Subcutaneous adipose tissue (tissue), 4 donors: ENCODE results near the gene RUNX2. TPM values are rescaled to one million over a fixed set of nuclear protein-coding genes. Genes with fewer than 3 reads are reported as not detected.

Source experiments
- total RNA-seq, 4 donors: library from RNA; depleted of rRNA; stranded (reverse); fragments of >200 nt; gene quantifications; one replicate each; pipeline ENCODE4 v1.1.0, GENCODE V29; 2016
- TF ChIP-seq, protein P1 (sequence below): fragments of 450-650 bp; IDR thresholded peaks from one replicate; pipeline ENCODE4 v1.5.1; 2016; ENCODE audit warnings: low read depth, mild to moderate bottlenecking, control low read depth, antibody characterized with exemption, moderate library complexity

Gene RUNX2
- total RNA-seq, 4 donors from 2014 or later, result 1.3 to 4.6 (median 2.6) TPM

DNA sequence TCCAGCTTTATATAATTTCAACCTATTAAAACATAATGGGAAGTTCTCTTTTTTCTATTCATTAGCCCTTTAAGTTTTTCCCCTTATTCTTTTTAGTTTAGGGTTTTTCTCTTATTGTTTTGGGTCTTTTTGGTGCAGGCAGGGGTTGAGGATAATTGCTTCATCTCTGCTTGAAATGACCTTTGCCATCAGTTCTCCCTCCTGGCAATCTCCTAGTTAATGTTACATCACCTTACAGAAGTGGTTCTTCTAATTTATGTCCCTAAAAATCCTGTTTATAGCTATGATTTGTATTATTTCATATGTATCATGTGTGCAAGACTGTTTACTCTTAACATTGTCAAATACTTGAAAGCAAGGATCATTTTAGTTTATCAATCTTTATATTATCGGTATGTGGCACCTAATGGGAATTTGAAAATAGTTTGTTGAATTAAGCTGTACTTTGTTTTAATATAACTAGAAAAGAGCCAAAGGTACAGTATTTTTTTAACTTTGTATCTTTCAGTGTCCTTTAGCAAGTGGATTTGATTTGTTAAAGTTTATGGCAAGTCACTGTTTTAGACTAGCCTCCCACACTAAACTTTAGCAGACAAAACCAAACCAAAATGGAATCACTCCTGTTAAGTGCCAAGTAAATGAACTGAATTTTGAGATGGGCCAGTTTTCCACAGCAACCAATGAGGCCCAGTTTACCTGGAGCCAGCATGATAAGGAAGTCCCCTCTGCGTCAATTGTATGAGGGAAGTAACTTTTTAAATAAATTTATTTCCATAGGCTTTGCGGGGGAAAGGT, 26.6 kb upstream of the RUNX2 start:
- TF ChIP-seq, protein P1, sequence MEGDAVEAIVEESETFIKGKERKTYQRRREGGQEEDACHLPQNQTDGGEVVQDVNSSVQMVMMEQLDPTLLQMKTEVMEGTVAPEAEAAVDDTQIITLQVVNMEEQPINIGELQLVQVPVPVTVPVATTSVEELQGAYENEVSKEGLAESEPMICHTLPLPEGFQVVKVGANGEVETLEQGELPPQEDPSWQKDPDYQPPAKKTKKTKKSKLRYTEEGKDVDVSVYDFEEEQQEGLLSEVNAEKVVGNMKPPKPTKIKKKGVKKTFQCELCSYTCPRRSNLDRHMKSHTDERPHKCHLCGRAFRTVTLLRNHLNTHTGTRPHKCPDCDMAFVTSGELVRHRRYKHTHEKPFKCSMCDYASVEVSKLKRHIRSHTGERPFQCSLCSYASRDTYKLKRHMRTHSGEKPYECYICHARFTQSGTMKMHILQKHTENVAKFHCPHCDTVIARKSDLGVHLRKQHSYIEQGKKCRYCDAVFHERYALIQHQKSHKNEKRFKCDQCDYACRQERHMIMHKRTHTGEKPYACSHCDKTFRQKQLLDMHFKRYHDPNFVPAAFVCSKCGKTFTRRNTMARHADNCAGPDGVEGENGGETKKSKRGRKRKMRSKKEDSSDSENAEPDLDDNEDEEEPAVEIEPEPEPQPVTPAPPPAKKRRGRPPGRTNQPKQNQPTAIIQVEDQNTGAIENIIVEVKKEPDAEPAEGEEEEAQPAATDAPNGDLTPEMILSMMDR, result no peak

DNA sequence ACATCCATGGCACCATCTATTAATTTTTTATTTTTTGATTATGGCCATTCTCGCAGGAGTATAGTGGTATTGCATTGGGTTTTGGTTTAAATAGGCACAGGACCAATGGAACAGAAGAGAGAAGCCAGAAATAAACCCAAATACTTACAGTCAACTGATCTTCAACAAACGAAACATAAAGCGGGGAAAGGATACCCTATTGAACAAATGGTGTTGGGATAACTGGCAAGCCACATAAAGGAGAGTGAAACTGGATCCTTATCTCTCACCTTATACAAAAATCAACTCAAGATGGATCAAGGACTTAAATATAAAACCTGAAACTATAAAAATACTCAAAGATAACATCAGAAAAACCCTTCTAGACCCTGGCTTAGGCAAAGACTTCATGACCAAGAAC, 25.3 kb upstream of the RUNX2 start:
- TF ChIP-seq, protein P1, result no peak

DNA sequence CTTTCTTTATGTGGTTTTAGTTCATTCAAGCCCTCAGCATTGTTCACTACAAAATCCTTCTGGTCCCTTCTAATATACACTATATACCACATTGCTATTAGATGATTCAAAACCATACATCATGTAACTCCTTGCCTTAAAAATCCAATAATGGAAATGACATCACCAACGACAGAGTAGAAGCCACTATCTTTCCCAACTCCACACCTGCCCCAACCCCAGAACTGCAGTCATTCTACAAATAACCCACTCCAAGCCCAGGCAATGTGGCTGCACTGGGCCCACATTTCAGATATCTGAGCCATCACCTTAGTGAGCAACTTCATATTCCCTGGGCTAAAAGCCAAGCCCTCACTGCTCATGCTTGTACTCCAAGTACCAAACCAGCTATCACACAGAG, 22.6 kb upstream of the RUNX2 start:
- TF ChIP-seq, protein P1, result no peak

DNA sequence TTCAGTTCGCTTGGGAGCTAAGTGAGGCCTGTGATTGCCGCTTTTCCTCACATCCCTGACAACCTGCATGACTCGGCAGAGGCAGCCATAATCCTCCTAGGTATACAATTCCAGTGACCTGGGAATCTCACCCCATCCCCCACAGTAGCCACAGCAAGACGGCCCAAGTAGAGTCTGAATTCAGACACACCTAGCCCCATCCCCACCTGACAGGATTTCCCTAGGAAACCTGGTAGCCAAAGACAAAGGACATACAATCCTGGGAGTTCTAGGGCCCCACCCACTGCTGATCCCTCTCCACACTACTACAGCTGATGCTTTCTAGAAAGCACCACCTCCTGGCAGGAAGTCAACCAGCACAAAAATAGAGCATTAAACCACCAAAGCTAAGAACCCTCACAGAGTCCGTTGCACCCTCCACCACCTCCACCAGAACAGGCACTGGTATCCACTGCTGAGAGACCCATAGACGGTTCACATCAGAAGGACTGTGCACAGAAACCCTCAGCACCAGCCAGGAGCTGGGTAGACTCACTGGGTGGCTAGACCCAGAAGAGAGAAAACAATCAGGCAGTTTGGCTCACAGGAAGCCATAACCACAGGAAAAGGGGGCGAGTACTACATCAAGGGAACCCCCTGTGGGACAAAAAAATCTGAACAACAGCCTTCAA, 17.9 kb upstream of the RUNX2 start:
- TF ChIP-seq, protein P1, result no peak

DNA sequence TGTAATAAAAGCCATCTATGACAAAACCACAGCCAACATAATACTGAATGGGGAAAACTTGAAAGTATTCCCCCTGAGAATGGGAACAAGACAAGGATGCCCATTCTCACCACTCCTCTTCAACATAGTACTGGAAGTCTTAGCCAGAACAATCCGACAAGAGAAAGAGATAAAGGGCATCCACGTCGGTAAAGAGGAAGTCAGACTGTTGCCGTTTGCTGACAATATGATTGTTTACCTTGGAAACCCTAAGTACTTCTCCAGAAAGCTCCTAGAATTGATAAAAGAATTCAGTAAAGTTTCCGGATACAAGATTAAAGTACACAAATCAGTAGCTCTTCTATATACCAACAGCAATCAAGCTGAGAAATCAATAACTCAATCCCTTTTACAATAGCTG, 14.0 kb upstream of the RUNX2 start:
- TF ChIP-seq, protein P1, result no peak

DNA sequence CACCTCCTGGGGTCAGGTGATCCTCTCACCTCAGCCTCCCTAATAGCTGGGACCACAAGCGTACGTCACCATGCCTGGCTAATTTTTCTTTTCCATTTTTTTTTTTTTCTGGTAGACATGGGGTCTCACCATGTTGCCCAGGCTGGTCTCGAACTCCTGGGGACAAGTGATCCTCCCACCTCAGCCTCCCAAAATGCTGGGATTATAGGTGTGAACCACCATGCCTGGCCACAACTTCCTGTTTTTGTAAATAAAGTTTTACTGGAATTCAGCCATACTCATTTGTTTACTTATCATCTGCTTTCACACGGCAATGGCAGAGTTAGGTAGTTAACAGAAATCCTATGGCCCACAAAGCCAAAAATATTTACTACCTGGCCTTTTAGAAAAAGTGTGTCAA, 7.8 kb upstream of the RUNX2 start:
- TF ChIP-seq, protein P1, result no peak

DNA sequence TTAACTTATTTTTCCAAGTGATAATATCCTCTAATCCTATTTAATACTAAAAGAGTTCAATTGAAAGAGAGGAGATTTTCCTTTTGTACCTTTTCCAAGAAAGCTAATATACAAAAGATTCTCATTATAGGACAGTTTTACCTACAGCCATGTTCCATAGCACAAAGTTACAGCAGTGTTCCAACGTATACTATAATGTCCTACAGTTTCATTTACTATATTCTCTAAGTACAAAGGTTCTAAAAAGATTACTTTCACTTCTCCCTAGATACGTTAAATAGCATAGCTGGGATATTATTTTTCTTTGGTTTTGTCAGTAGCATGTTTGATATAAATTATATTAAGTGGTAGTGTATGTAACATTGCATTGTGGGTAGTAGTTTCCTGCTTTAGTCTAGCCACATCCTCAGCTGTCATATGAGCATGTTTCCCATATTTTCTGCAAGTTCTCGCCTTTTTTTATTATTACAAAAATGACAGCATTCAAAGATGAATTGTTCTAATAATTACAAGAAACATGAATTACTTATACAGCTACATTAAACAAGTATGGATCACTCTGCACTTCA, 4.4 kb upstream of the RUNX2 start:
- TF ChIP-seq, protein P1, result no peak
